Left forelimb (tissue), 1 donor: ENCODE results near the gene KIF19.

Experiments
- DNase-seq: peaks from one replicate; pipeline ENCODE4 v3.0.0-alpha.2; 2018; ENCODE audit warnings: low spot score

Gene KIF19

GRCh38 chr17:74362810-74363498 lies 36.9 kb downstream of the KIF19 start:
- DNase-seq, result no peak

GRCh38 chr17:74367206-74367605 lies 41.2 kb downstream of the KIF19 start, which contains the start of gene GPR142:
GPR142 (plus strand) TSS chr17:74367506; CDS start chr17:74369541, 2,035 bp downstream.
- no peak for DNase-seq

- DNase-seq, result no peak
Observed at GRCh38 chr17:74368341-74369081, 42.5 kb downstream of the KIF19 start.

GRCh38 chr17:74369221-74369620 lies 43.2 kb downstream of the KIF19 start:
- no peak for DNase-seq

GRCh38 chr17:74369665-74370490 lies 43.9 kb downstream of the KIF19 start:
- no peak for DNase-seq

- DNase-seq, result no peak
Observed at GRCh38 chr17:74371653-74372147, 45.7 kb downstream of the KIF19 start.

- no peak for DNase-seq
Observed at GRCh38 chr17:74372426-74372825, 46.4 kb downstream of the KIF19 start.

GRCh38 chr17:74373838-74374606 lies 48.0 kb downstream of the KIF19 start:
- no peak for DNase-seq

GRCh38 chr17:74374858-74375257 lies 48.8 kb downstream of the KIF19 start:
- DNase-seq, result no peak

GRCh38 chr17:74379495-74380085 lies 53.6 kb downstream of the KIF19 start:
- DNase-seq, result peak; percentile 96

GRCh38 chr17:74380086-74380958 lies 54.3 kb downstream of the KIF19 start:
- no peak for DNase-seq

GRCh38 chr17:74380959-74381808 lies 55.2 kb downstream of the KIF19 start:
- no peak for DNase-seq

GRCh38 chr17:74383141-74383540 lies 57.1 kb downstream of the KIF19 start:
- no peak for DNase-seq

- DNase-seq, result no peak
Observed at GRCh38 chr17:74385201-74385600, 59.2 kb downstream of the KIF19 start.

GRCh38 chr17:74386386-74386785 lies 60.4 kb downstream of the KIF19 start:
- no peak for DNase-seq

- DNase-seq, result no peak
Observed at GRCh38 chr17:74387365-74388218, 61.6 kb downstream of the KIF19 start.

- no peak for DNase-seq
Observed at GRCh38 chr17:74389084-74389753, 63.2 kb downstream of the KIF19 start.
